ENCODE data around the gene LASP1NB.
"Not testable (repeated sequence)": the region's sequence is repeated elsewhere in the genome, so short reads cannot be mapped to it uniquely, and the experiment has no call there.

The LASP1NB gene

DNA sequence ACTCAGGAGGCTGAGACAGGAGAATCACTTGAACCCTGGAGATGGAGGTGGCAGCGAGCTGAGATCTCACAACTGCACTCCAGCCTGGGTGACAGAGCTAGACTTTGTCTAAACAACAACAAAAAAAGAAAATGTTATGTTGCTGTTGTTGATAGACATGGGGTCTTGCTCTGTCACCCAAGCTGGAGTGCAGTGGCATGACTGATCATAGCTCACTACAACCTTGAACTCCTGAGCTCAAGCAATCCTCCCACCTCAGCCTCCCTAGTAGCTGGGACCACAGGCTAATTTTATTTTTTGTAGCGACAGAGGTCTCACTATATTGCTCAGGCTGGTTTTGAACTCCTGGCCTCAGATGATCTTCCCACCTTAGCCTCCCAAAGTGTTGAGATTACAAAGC lies 21.8 kb downstream of the LASP1NB start:
- TF ChIP-seq, protein P1, sequence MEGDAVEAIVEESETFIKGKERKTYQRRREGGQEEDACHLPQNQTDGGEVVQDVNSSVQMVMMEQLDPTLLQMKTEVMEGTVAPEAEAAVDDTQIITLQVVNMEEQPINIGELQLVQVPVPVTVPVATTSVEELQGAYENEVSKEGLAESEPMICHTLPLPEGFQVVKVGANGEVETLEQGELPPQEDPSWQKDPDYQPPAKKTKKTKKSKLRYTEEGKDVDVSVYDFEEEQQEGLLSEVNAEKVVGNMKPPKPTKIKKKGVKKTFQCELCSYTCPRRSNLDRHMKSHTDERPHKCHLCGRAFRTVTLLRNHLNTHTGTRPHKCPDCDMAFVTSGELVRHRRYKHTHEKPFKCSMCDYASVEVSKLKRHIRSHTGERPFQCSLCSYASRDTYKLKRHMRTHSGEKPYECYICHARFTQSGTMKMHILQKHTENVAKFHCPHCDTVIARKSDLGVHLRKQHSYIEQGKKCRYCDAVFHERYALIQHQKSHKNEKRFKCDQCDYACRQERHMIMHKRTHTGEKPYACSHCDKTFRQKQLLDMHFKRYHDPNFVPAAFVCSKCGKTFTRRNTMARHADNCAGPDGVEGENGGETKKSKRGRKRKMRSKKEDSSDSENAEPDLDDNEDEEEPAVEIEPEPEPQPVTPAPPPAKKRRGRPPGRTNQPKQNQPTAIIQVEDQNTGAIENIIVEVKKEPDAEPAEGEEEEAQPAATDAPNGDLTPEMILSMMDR (IDR thresholded peaks at IDR 0.05; ENCODE audit: borderline replicate concordance, control extremely low read depth, extremely low read depth, insufficient read depth, missing control alignments) = no peak
- DNase-seq (ENCODE audit: low spot score) = no peak
- in situ Hi-C loops (cut with MboI; ENCODE audit: low sequenced_read_pairs, unreplicated experiment) = no loop called here

DNA sequence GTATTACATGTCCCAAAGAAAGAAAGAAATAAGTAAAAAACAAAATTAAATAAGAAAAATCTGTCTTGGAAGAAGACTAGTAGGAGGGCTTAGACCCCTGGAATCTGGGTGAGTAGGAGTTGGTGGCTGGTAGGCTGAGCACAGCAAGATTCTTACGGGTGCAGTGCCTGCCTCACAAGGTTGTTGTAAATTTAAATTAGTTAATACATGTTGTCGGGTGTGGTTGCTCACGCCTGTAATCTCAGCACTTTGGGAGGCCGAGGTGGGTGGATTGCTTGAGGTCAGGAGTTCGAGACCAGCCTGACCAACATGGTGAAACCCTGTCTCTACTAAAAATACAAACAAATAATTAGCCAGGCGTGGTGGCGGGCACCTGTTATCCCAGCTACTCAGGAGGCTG lies 28.4 kb downstream of the LASP1NB start:
- DNase-seq (ENCODE audit: low spot score); in situ Hi-C loops (cut with MboI; ENCODE audit: low sequenced_read_pairs, unreplicated experiment): not testable (repeated sequence)

DNA sequence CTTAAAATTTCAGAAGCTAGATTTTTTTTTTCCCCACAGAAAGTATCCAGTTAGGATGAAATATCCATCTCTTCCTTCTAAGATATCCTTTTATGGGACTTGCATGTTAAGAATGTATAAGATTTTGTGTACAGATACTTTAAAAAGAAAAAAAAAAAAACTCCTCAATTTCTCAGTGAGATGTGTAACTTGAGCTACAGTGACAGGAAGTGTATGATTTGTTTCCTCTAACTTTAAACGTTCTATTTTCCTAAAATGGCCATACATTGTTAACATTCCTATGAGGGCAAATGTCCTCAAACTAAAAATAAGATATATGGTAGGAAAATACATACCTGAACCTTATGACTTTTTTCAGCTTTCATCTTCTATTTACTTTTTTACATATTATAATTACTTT lies 32.9 kb downstream of the LASP1NB start:
- DNase-seq (ENCODE audit: low spot score) = no peak
- in situ Hi-C loops (cut with MboI; ENCODE audit: low sequenced_read_pairs, unreplicated experiment) = no loop called here
- TF ChIP-seq, protein P1 (IDR thresholded peaks at IDR 0.05; ENCODE audit: borderline replicate concordance, control extremely low read depth, extremely low read depth, insufficient read depth, missing control alignments) = no peak

DNA sequence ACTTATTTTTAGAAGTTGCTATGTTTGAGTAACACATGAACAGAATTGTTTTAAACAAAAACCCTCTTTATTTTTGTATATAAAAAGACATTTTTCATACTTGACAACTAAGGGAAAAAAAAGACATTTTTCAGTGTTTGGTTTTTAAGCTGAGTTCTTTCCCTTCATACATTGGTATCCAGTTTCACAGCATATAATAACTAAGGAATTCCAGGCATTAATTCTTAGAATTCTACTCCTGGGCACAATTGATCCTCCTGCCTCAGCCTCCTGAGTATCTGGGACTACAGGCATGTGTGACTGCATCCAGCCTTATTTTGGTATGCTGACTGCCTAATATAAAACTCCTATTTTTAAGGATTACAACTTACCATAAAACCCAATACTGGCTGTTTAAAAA lies 33.3 kb downstream of the LASP1NB start:
- no peak for DNase-seq (ENCODE audit: low spot score)
- TF ChIP-seq, protein P1 (IDR thresholded peaks at IDR 0.05; ENCODE audit: borderline replicate concordance, control extremely low read depth, extremely low read depth, insufficient read depth, missing control alignments) = no peak
- in situ Hi-C loops (cut with MboI; ENCODE audit: low sequenced_read_pairs, unreplicated experiment) = no loop called here

DNA sequence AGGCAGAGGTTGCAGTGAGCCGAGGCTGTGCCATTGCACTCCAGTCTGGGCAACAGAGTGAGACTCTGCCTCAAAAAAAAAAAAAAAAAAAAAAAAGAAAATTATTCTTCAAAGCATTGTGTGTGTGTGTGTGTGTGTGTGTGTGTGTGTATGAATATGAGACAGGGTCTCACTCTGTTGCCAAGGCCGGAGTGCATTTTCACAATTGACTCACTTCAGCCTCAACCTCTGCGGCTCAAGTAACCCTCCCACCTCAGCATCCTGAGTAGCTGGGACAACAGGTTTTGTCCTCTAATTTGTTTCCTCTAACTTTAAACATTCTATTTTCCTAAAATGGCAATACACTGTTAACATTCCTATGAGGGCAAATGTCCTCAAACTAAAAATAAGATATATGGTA lies 34.1 kb downstream of the LASP1NB start:
- in situ Hi-C loops (cut with MboI; ENCODE audit: low sequenced_read_pairs, unreplicated experiment) = no loop called here
- TF ChIP-seq, protein P1 (IDR thresholded peaks at IDR 0.05; ENCODE audit: borderline replicate concordance, control extremely low read depth, extremely low read depth, insufficient read depth, missing control alignments) = no peak
- no peak for DNase-seq (ENCODE audit: low spot score)

DNA sequence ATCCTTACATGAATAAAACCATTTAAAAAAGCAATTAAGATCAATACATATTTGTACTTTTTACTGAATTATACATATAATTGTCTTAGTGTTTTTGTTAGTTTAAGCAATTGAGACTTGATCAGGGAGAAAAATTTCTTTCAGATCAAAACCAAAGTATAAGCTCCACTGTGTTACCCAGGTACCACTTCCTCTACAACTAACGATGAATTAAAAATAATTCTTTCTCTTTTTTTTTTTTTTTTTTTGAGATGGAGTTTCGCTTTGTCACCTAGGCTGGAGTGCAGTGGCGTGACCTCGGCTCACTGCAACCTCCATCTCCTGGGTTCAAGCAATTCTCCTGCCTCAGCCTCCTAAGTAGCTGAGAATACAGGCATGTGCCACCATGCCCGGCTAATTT lies 35.0 kb downstream of the LASP1NB start:
- TF ChIP-seq, protein P1 (IDR thresholded peaks at IDR 0.05; ENCODE audit: borderline replicate concordance, control extremely low read depth, extremely low read depth, insufficient read depth, missing control alignments) = no peak
- in situ Hi-C loops (cut with MboI; ENCODE audit: low sequenced_read_pairs, unreplicated experiment) = no loop called here
- no peak for DNase-seq (ENCODE audit: low spot score)

DNA sequence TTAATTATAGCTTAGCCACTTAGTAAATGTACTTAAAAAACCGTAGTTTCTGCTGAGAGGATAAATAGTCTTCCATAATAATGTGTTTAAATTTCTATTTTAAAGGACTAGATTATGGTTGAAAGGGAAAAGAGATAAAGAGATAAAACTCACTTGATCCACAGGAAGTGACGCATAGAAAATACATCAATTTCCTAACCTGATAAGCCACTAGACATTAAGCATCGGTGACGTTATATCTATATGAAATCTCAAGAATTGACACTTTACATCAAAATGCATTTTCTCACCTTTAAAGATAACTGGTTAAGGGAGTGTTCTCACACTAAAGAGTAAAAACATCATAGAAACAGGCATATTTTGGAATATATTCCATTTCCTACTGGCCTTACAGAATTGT lies 36.0 kb downstream of the LASP1NB start:
- in situ Hi-C loops (cut with MboI; ENCODE audit: low sequenced_read_pairs, unreplicated experiment) = no loop called here
- DNase-seq (ENCODE audit: low spot score) = no peak
- TF ChIP-seq, protein P1 (IDR thresholded peaks at IDR 0.05; ENCODE audit: borderline replicate concordance, control extremely low read depth, extremely low read depth, insufficient read depth, missing control alignments) = no peak

Data from GM13976 (cell line).